Esophagus muscularis mucosa (tissue), 4 donors: ENCODE data around the gene NUDT14. TPM values are rescaled to one million over a fixed set of nuclear protein-coding genes. Genes with fewer than 3 reads are reported as not detected.

Source experiments
- DNase-seq: peaks from one replicate; pipeline ENCODE4 v3.0.0-alpha.2; 2017; ENCODE audit errors: extremely low spot score
- H3K27ac ChIP-seq, 4 donors: fragments of 200-600 bp; sonication (generic); replicated peaks in 1 of 4; 1 replicate in 3 of 4; 2 replicates in 1 of 4; pipeline ENCODE4 v1.5.1; 2016 to 2019; ENCODE audit warnings: mild to moderate bottlenecking in 1 of 4
- H3K27me3 ChIP-seq, 4 donors: fragments of 200-600 bp; sonication (generic); one replicate each; pipeline versions ENCODE4 v1.5.1 to v1.6.0; 2016 to 2019
- H3K36me3 ChIP-seq, 4 donors: fragments of 200-600 bp; sonication (generic); one replicate each; pipeline ENCODE4 v1.5.1; 2016 to 2019
- H3K4me1 ChIP-seq, 4 donors: fragments of 200-600 bp; sonication (generic); one replicate each; pipeline ENCODE4 v1.5.1; 2016 to 2019
- H3K4me3 ChIP-seq, 4 donors: fragments of 200-600 bp; sonication (generic); 1 replicate in 2 of 4; 2 replicates in 2 of 4; pipeline ENCODE4 v1.5.1; 2016 to 2019; ENCODE audit warnings: mild to moderate bottlenecking in 4 of 4, moderate library complexity in 1 of 4
- H3K9me3 ChIP-seq, 4 donors: fragments of 200-600 bp; sonication (generic); 1 replicate in 3 of 4; 2 replicates in 1 of 4; pipeline ENCODE4 v1.5.1; 2016 to 2019
- CTCF ChIP-seq, 3 experiments: fragments of 200-600 bp in 2 of 3; fragments of 450-650 bp in 1 of 3; sonication (generic) in 2 of 3; IDR thresholded peaks; one replicate each; pipeline ENCODE4 v1.5.1; 2017 to 2019; ENCODE audit warnings: antibody characterized with exemption in 3 of 3, mild to moderate bottlenecking in 2 of 3, moderate library complexity in 1 of 3
- EP300 ChIP-seq: sonication (generic); formaldehyde crosslinking; IDR thresholded peaks from one replicate; pipeline ENCODE4 v1.6.1; 2017; ENCODE audit warnings: antibody characterized with exemption
- POLR2A ChIP-seq: fragments of 450-650 bp; IDR thresholded peaks from one replicate; pipeline ENCODE4 v1.6.1; 2017; ENCODE audit warnings: antibody characterized with exemption, moderate library complexity, mild to moderate bottlenecking, low read depth
- POLR2AphosphoS5 ChIP-seq, 2 donors: sonication (generic); formaldehyde crosslinking; IDR thresholded peaks; one replicate each; pipeline ENCODE4 v1.6.1; 2017; ENCODE audit warnings: antibody characterized with exemption in 2 of 2
- WGBS: methylation state at CpG from one replicate; pipeline ENCODE4 v1.1.5; 2018; 5-methylcytosine and 5-hydroxymethylcytosine counted together
- intact Hi-C: fragments of 100-400 bp; cut with DNase I; formaldehyde crosslinking; loops from one replicate; pipeline ENCODE4 v1.15.1; 2023
- total RNA-seq, 4 donors: library from RNA; depleted of rRNA; stranded (reverse); fragments of >200 nt; gene quantifications; one replicate each; pipeline versions ENCODE4 v1.1.0 to v1.2.1, GENCODE V29; 2016

NUDT14 gene
- total RNA-seq, 4 donors from 2014 or later, result 2.1 to 6.2 (median 5.8) TPM

DNA sequence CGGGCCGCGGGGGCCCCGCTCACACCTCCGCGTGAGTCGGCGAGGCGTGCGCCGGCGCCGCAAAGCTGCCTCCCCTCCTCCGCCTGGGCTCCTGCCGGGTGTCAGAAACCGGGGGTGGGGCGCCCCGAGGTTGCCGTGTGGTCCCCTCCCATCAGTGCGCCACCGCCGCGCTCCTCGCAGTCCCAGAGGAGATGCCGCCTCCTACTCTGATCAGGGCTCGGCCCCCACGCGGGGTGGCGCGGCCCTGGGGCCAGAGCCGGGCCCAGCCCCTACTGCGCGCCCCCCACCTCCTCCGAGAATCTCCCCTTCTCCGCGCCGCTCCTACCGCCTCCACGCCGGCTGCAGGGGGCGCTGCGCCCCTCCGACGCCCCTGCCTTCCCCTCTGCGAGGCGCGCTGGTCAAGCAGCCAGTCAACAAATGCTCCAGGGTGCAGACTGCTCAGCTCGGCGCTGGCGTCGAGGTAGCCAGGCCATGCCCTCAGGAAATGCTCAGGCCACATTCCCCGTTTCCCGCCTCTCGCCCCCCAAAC, 12.1 kb downstream of the NUDT14 start:
- intact Hi-C loops, result loop anchor here (5.0 kb wide), 1 partner anchor 77 kb away; no protein-coding TSS in a partner anchor
- TF ChIP-seq CTCF (IDR thresholded peaks at IDR 0.05) (peak in 2 of 3 experiments; percentile 34 to 40), EP300 (no peak)
- H3K27ac ChIP-seq, result no peak overlapping the region
- 32% methylated on average over 10 of the region's 54 CpGs for WGBS
- no peaks in the 10 kb centered on the region for H3K9me3 ChIP-seq
- DNase-seq, result no peak
- H3K27me3 ChIP-seq, result peaks cover 0 to 66% (median 6%) of the 10 kb centered on the region in 4 donors
- peaks cover 0 to 4% (median 0%) of the 10 kb centered on the region in 4 donors for H3K36me3 ChIP-seq
- peak overlapping the region; percentile 41 to 64 (median 42) for H3K4me3 ChIP-seq
- peaks cover 37 to 55% (median 46%) of the 10 kb centered on the region in 4 donors for H3K4me1 ChIP-seq

- DNase-seq, result no peak
- Histone ChIP-seq H3K27me3 (peaks cover 0 to 71% (median 6%) of the 10 kb centered on the region in 4 donors), H3K27ac (no peak within 1 kb of the TSS), H3K36me3 (peaks cover 0 to 4% (median 0%) of the 10 kb centered on the region in 4 donors), H3K4me3 (peak within 1 kb of the TSS; percentile 51 to 64 (median 52)), H3K4me1 (peaks cover 37 to 55% (median 46%) of the 10 kb centered on the region in 4 donors), H3K9me3 (no peaks in the 10 kb centered on the region)
- no CpG with 5 or more reads among the region's 84 CpGs for WGBS
- intact Hi-C loops, result loop anchor here (5.0 kb wide), 1 partner anchor 76 kb away; no protein-coding TSS in a partner anchor
- TF ChIP-seq EP300, result no peak
- TF ChIP-seq POLR2A, result no peak
- no peak for TF ChIP-seq CTCF (IDR thresholded peaks at IDR 0.05)
- TF ChIP-seq POLR2AphosphoS5 (IDR thresholded peaks at IDR 0.05), result no peak
Measured at GRCh38 chr14:105168496-105168978, 12.6 kb downstream of the NUDT14 start, which contains the start of gene JAG2. TSS of gene JAG2 (minus strand) at chr14:105168776. CDS start at chr14:105168420, 356 bp downstream.

DNA sequence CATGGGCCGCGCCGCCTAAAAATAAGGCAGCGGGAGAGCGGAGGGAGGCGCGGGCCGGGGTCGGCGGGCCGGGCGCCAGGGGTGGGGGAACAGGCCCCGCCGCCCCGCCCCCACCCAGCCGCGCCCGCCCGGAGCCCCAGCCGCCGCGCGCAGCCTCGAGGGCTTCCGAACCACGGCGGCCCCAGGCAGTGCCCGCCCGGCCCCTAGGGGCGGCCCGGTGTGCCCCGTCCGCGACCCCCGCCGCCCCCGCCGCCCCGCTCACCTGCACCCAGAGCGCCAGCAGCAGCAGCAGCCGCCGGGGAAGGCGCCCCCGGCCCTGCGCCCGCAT, 13.1 kb downstream of the NUDT14 start:
- intact Hi-C loops, result loop anchor here (5.0 kb wide), 1 partner anchor 76 kb away; no protein-coding TSS in a partner anchor
- H3K27ac ChIP-seq, result no peak overlapping the region
- DNase-seq, result no peak
- no CpG with 5 or more reads among the region's 46 CpGs for WGBS
- H3K4me3 ChIP-seq, result peak overlapping the region; percentile 51 to 64 (median 52)
- TF ChIP-seq CTCF (IDR thresholded peaks at IDR 0.05) (no peak), POLR2AphosphoS5 (IDR thresholded peaks at IDR 0.05) (no peak), POLR2A (no peak), EP300 (no peak)
- peaks cover 0 to 4% (median 0%) of the 10 kb centered on the region in 4 donors for H3K36me3 ChIP-seq
- peaks cover 37 to 58% (median 46%) of the 10 kb centered on the region in 4 donors for H3K4me1 ChIP-seq
- H3K9me3 ChIP-seq, result no peaks in the 10 kb centered on the region
- H3K27me3 ChIP-seq, result peaks cover 0 to 75% (median 6%) of the 10 kb centered on the region in 4 donors

GRCh38 chr14:105167303-105168092, 13.6 kb downstream of the NUDT14 start:
- Histone ChIP-seq H3K9me3 (no peaks in the 10 kb centered on the region), H3K27me3 (peaks cover 0 to 76% (median 6%) of the 10 kb centered on the region in 4 donors), H3K27ac (no peak overlapping the region), H3K4me1 (peaks cover 37 to 58% (median 46%) of the 10 kb centered on the region in 4 donors), H3K4me3 (peak overlapping the region; percentile 51 to 64 (median 52)), H3K36me3 (peaks cover 0 to 4% (median 0%) of the 10 kb centered on the region in 4 donors)
- TF ChIP-seq POLR2AphosphoS5 (IDR thresholded peaks at IDR 0.05), result no peak
- peak in 1 of 3 experiments; percentile 7 for TF ChIP-seq CTCF (IDR thresholded peaks at IDR 0.05)
- DNase-seq, result no peak
- 60% methylated on average over 1 of the region's 116 CpGs for WGBS
- intact Hi-C loops, result loop anchor here (5.0 kb wide), 1 partner anchor 75 kb away; no protein-coding TSS in a partner anchor
